A549 (cell line): ENCODE results near the gene CENPL. TPM values are rescaled to one million over a fixed set of nuclear protein-coding genes. Genes with fewer than 3 reads are reported as not detected.

Experiments used
- ATAC-seq, 2 experiments: fragments of 200-7000 bp in 1 of 2; fragments of >200 bp in 1 of 2; cut with Nextera tagmentation in 1 of 2; cut with Tn5 transposase in 1 of 2; 3 replicates each; pipeline versions ENCODE4 v1.8.0 to v1.9.1; 2018 to 2020; ENCODE audit warnings: mild to moderate bottlenecking in 1 of 2, moderate library complexity in 1 of 2
- CTCF ChIA-PET: fragments of 300-600 bp; sonication (Branson Sonifier 250); formaldehyde crosslinking; extraction: SDS; loops from one replicate; lab custom pipeline; 2021; ENCODE audit warnings: antibody characterized with exemption, inconsistent platforms; lab: Yijun Ruan, JAX
- POLR2A ChIA-PET: fragments of 350-600 bp; formaldehyde crosslinking; extraction: SDS; loops from one replicate; lab custom pipeline; 2021; ENCODE audit warnings: antibody characterized with exemption, inconsistent platforms; lab: Yijun Ruan, JAX
- DNase-seq, 2 experiments: peaks; one replicate each; pipeline versions ENCODE4 v3.0.0 to v3.0.0-alpha.2; 2011 to 2016; ENCODE audit warnings: low read depth in 1 of 2, low spot score in 1 of 2
- FAIRE-seq: peaks from 2 replicates; lab custom pipeline; 2011; peaks lifted over from hg19 to GRCh38; lab: Jason Lieb, UNC
- H3K27ac ChIP-seq, 2 experiments: fragments of >200 bp; sonication (Bioruptor Twin); formaldehyde crosslinking; 3 replicates each; pipeline ENCODE4 v1.5.1; 2016 to 2017
- H3K4me1 ChIP-seq: fragments of >200 bp; sonication (Bioruptor Twin); formaldehyde crosslinking; 3 replicates; pipeline ENCODE4 v1.6.1; 2016
- H3K4me2 ChIP-seq: fragments of >200 bp; sonication (Bioruptor Twin); formaldehyde crosslinking; 3 replicates; pipeline ENCODE4 v1.6.1; 2016
- H3K4me3 ChIP-seq: fragments of >200 bp; sonication (Bioruptor Twin); formaldehyde crosslinking; 3 replicates; pipeline ENCODE4 v1.5.1; 2016
- H3K9me3 ChIP-seq: fragments of >200 bp; sonication (Bioruptor Twin); formaldehyde crosslinking; 3 replicates; pipeline ENCODE4 v1.6.1; 2016
- CEBPB ChIP-seq, 2 experiments: fragments of >200 bp in 1 of 2; sonication (Bioruptor Twin) in 1 of 2; formaldehyde crosslinking in 1 of 2; IDR thresholded peaks; 2 replicates each; pipeline ENCODE4 v1.6.1; 2012 to 2016
- CHD2 ChIP-seq: fragments of 150-350 bp; IDR thresholded peaks from 2 replicates; pipeline ENCODE4 v1.6.1; 2014; ENCODE audit warnings: low read length; ENCODE audit not compliant: partially characterized antibody
- CHD4 ChIP-seq: fragments of 200-600 bp; sonication (generic); IDR thresholded peaks from 2 replicates; pipeline ENCODE4 v1.6.1; 2016; ENCODE audit warnings: antibody characterized with exemption, mild to moderate bottlenecking, borderline replicate concordance
- EHF ChIP-seq: fragments of 250-450 bp; sonication (Bioruptor Pico); IDR thresholded peaks from 2 replicates; pipeline ENCODE4 v1.5.0; 2020; ENCODE audit warnings: mild to moderate bottlenecking
- EHMT2 ChIP-seq: fragments of 200-600 bp; sonication (generic); IDR thresholded peaks from 2 replicates; pipeline ENCODE4 v1.6.1; 2016; ENCODE audit warnings: antibody characterized with exemption, low read depth, mild to moderate bottlenecking, moderate library complexity
- EP300 ChIP-seq, 2 experiments: fragments of >200 bp; sonication (Bioruptor Twin); formaldehyde crosslinking; IDR thresholded peaks; 2 replicates in 1 of 2; 3 replicates in 1 of 2; pipeline ENCODE4 v1.6.1; 2016 to 2017
- FOSL2 ChIP-seq, 2 experiments: fragments of 450-650 bp in 1 of 2; fragments of >200 bp in 1 of 2; sonication (Bioruptor Twin) in 1 of 2; formaldehyde crosslinking; IDR thresholded peaks; 2 replicates each; pipeline versions ENCODE4 v1.5.0 to v1.6.1; 2016 to 2020; ENCODE audit warnings: mild to moderate bottlenecking in 1 of 2, moderate library complexity in 1 of 2
- HOXB13 ChIP-seq: fragments of 250-450 bp; sonication (Bioruptor Pico); IDR thresholded peaks from 2 replicates; pipeline ENCODE4 v1.5.0; 2020; ENCODE audit warnings: low read depth, mild to moderate bottlenecking, moderate library complexity
- JUN ChIP-seq, 2 experiments: fragments of >200 bp; sonication (Bioruptor Twin); formaldehyde crosslinking; IDR thresholded peaks; 2 replicates in 1 of 2; 3 replicates in 1 of 2; pipeline ENCODE4 v1.6.1; 2016 to 2017
- JUNB ChIP-seq: fragments of >200 bp; sonication (Bioruptor Twin); formaldehyde crosslinking; IDR thresholded peaks from 2 replicates; pipeline ENCODE4 v1.6.1; 2016
- MAZ ChIP-seq: fragments of 150-350 bp; IDR thresholded peaks from 2 replicates; pipeline ENCODE4 v1.6.1; 2014; ENCODE audit warnings: antibody characterized with exemption, low read depth, low read length, borderline replicate concordance
- NPAS2 ChIP-seq: fragments of 250-450 bp; sonication (Bioruptor Pico); IDR thresholded peaks from 2 replicates; pipeline ENCODE4 v1.8.0; 2022; ENCODE audit warnings: mild to moderate bottlenecking, moderate library complexity, borderline replicate concordance
- RNF2 ChIP-seq: fragments of 200-600 bp; sonication (generic); IDR thresholded peaks from 2 replicates; pipeline ENCODE4 v1.6.1; 2016; ENCODE audit warnings: low read depth, mild to moderate bottlenecking, antibody characterized with exemption, moderate library complexity, borderline replicate concordance
- SMC3 ChIP-seq: fragments of >200 bp; sonication (Bioruptor Twin); formaldehyde crosslinking; IDR thresholded peaks from 3 replicates; pipeline ENCODE4 v1.6.1; 2018; ENCODE audit warnings: inconsistent platforms
- SREBF2 ChIP-seq: fragments of 450-650 bp; IDR thresholded peaks from 2 replicates; pipeline ENCODE4 v1.6.1; 2014; ENCODE audit warnings: mild to moderate bottlenecking, moderate library complexity
- ZC3H11A ChIP-seq: fragments of 450-650 bp; IDR thresholded peaks from 2 replicates; pipeline ENCODE4 v1.6.1; 2014; ENCODE audit warnings: antibody characterized with exemption, mild to moderate bottlenecking
- ZSCAN20 ChIP-seq: fragments of 250-450 bp; sonication (Bioruptor Pico); IDR thresholded peaks from 2 replicates; pipeline ENCODE4 v1.8.0; 2022; ENCODE audit warnings: mild to moderate bottlenecking, moderate library complexity
- WGBS: methylation state at CpG from one replicate; pipeline ENCODE4 v1.1.6; 2017; ENCODE audit errors: missing lambda C conversion rate; 5-methylcytosine and 5-hydroxymethylcytosine counted together
- polyA plus RNA-seq, 4 experiments: library from polyadenylated mRNA; depleted of rRNA in 3 of 4; stranded (reverse); fragments of >200 nt; fragmentation: RNase III in 1 of 4; extraction: RNeasy Plus Mini Kit Qiagen cat#74134 plus additional on column Dnase treatment in 1 of 4; gene quantifications; 2 replicates in 3 of 4; 3 replicates in 1 of 4; pipeline ENCODE4 v1.2.3, GENCODE V29; 2011 to 2017
- TF ChIP-seq, protein P1 (sequence below): fragments of 250-450 bp; sonication (Bioruptor Pico); IDR thresholded peaks from 2 replicates; pipeline ENCODE4 v1.5.0; 2020; ENCODE audit warnings: low read depth, mild to moderate bottlenecking, moderate library complexity
- TF ChIP-seq, protein P2 (sequence below): fragments of >200 bp; sonication (Bioruptor Twin); formaldehyde crosslinking; IDR thresholded peaks from 3 replicates; pipeline ENCODE4 v1.6.1; 2016
- TF ChIP-seq, protein P3 (sequence below): fragments of 150-350 bp; IDR thresholded peaks from 2 replicates; pipeline ENCODE4 v1.6.1; 2014; ENCODE audit warnings: low read depth, mild to moderate bottlenecking, low read length
- TF ChIP-seq, protein P4 (sequence below): IDR thresholded peaks from 2 replicates; pipeline ENCODE4 v1.6.1; 2012
- TF ChIP-seq, protein P5 (sequence below): IDR thresholded peaks from 2 replicates; pipeline ENCODE4 v1.6.1; 2012
- TF ChIP-seq, protein P6 (sequence below): IDR thresholded peaks from 2 replicates; pipeline ENCODE4 v1.6.1; 2012; ENCODE audit warnings: low read depth, borderline replicate concordance

CENPL gene
- polyA plus RNA-seq, 2 of the 4 experiments (the other 2 are of a cell fraction), result 10.8 to 20.2 TPM

DNA sequence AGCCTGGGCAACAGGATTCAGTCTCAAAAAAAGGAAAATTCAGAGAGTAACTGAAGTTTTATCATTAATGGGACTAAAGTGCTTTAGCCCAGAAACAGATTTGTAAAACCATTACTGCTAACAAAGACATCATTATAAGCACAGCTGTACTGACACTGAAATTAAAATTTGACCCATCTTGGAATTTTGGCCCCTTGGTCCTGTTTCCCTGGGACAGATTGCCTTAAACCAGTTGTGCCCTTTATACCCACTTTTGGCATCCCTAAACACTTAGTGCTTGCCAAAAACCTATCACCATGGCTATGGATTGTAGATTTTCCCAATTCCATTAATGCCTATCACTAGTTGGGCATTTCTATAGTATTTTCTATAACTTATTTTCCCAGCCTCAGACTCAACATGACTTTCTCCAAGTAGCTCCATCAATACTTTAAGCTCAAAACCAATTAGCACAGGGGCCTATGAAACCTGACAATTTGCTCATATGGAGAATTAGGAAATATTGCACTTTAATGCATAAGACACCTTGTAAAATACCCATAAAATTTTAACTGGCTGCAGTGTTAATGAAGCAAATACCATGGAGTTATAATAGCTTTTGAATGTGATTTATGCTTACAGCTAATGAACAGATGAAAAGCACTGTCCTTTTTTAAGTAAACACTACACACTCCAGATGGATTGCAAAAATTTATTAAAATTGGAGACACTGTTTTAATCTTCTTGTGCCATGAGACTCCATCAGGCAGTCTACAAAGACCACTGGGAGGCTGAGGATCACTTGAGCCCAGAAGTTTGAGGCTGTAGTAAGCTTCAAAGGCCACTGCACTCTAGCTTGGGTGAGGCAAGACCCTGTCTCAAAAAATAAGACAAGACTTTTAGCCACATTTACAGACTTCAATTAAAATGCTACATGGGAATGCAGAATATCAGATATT is 38.8 kb upstream of the CENPL start (continued):
- TF ChIP-seq CHD2, result no peak

DNA sequence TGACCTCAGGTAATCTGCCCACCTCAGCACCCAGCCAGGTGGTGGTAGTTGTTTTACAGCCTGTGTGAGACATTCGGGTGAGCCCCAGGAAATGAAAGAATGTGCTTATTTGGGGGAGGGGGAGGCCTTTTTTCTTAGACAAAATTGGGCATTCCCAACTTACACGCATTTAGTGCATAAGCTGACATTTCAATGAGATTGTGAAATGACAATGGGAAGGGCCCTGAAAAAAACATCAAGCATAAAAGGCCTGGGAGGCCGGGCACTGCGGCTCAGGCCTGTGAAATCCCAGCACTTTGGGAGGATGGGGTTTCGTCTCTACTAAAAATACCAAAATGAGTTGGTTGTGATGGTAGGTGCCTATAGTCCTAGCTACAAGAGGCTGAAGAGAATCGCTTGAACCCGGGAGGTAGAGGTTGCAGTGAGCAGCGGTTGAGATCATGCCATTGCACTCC is 38.1 kb upstream of the CENPL start:
- CTCF ChIA-PET, result interaction anchor here (0.9 to 1.4 kb wide), 2 partner anchors 355 to 433 kb away, joined by 3 to 5 read pairs; no protein-coding TSS in a partner anchor
- H3K4me3 ChIP-seq, result no peak overlapping the region
- H3K27ac ChIP-seq, result peak overlapping the region in 1 of 2 experiments; percentile 43; a peak in 3 of 6 replicates
- ATAC-seq, result peak in 1 of 2 experiments; percentile 7; a peak in 1 of 6 replicates
- TF ChIP-seq, protein P1, sequence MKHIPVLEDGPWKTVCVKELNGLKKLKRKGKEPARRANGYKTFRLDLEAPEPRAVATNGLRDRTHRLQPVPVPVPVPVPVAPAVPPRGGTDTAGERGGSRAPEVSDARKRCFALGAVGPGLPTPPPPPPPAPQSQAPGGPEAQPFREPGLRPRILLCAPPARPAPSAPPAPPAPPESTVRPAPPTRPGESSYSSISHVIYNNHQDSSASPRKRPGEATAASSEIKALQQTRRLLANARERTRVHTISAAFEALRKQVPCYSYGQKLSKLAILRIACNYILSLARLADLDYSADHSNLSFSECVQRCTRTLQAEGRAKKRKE (CRISPR knock-in tag), result no peak
- TF ChIP-seq JUN (IDR thresholded peaks at IDR 0.05) (peak; percentile 37 to 64; a peak in 4 of 5 replicates), MAZ (no peak), SMC3 (no peak), ZSCAN20 (CRISPR knock-in tag) (no peak), RNF2 (no peak), EHMT2 (no peak), EHF (CRISPR knock-in tag) (no peak), CEBPB (IDR thresholded peaks at IDR 0.05) (0 out of 4 replicates have a peak, but pooled peaks of 1 of the 2 experiments have one; percentile 18), FOSL2 (IDR thresholded peaks at IDR 0.05) (no peak), FOSL2 (CRISPR knock-in tag; IDR thresholded peaks at IDR 0.05) (no peak), EP300 (IDR thresholded peaks at IDR 0.05) (no peak), JUNB (0 out of 2 replicates have a peak, but pooled peaks have one; percentile 11), ZC3H11A (no peak), HOXB13 (CRISPR knock-in tag) (no peak), SREBF2 (no peak), CHD4 (no peak), NPAS2 (CRISPR knock-in tag) (no peak)
- TF ChIP-seq, protein P2, sequence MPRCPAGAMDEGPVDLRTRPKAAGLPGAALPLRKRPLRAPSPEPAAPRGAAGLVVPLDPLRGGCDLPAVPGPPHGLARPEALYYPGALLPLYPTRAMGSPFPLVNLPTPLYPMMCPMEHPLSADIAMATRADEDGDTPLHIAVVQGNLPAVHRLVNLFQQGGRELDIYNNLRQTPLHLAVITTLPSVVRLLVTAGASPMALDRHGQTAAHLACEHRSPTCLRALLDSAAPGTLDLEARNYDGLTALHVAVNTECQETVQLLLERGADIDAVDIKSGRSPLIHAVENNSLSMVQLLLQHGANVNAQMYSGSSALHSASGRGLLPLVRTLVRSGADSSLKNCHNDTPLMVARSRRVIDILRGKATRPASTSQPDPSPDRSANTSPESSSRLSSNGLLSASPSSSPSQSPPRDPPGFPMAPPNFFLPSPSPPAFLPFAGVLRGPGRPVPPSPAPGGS, result no peak; the same call in 2 of the 3 replicates
- TF ChIP-seq, protein P3, sequence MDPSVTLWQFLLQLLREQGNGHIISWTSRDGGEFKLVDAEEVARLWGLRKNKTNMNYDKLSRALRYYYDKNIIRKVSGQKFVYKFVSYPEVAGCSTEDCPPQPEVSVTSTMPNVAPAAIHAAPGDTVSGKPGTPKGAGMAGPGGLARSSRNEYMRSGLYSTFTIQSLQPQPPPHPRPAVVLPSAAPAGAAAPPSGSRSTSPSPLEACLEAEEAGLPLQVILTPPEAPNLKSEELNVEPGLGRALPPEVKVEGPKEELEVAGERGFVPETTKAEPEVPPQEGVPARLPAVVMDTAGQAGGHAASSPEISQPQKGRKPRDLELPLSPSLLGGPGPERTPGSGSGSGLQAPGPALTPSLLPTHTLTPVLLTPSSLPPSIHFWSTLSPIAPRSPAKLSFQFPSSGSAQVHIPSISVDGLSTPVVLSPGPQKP, result no peak
- TF ChIP-seq, protein P4, sequence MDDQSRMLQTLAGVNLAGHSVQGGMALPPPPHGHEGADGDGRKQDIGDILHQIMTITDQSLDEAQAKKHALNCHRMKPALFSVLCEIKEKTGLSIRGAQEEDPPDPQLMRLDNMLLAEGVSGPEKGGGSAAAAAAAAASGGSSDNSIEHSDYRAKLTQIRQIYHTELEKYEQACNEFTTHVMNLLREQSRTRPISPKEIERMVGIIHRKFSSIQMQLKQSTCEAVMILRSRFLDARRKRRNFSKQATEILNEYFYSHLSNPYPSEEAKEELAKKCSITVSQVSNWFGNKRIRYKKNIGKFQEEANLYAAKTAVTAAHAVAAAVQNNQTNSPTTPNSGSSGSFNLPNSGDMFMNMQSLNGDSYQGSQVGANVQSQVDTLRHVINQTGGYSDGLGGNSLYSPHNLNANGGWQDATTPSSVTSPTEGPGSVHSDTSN, result 0 out of 2 replicates have a peak, but pooled peaks have one; percentile 7
- TF ChIP-seq, protein P5, sequence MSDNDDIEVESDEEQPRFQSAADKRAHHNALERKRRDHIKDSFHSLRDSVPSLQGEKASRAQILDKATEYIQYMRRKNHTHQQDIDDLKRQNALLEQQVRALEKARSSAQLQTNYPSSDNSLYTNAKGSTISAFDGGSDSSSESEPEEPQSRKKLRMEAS, result no peak
- TF ChIP-seq, protein P6, sequence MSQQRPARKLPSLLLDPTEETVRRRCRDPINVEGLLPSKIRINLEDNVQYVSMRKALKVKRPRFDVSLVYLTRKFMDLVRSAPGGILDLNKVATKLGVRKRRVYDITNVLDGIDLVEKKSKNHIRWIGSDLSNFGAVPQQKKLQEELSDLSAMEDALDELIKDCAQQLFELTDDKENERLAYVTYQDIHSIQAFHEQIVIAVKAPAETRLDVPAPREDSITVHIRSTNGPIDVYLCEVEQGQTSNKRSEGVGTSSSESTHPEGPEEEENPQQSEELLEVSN, result no peak
- no peak for FAIRE-seq
- POLR2A ChIA-PET, result no interaction called here
- H3K4me1 ChIP-seq, result peaks cover 24% of the 10 kb centered on the region
- no peak for DNase-seq
- no peaks in the 10 kb centered on the region for H3K9me3 ChIP-seq
- WGBS, result 63% methylated on average over 8 of the region's 8 CpGs
- 0 out of 3 replicates have a peak overlapping the region, but pooled peaks have one; percentile 78 for H3K4me2 ChIP-seq
